HEK293 (cell line): ENCODE results near the gene ZNF804A.

Experiments
- ELK4 ChIP-seq: IDR thresholded peaks from 2 replicates; pipeline ENCODE4 v1.6.1; 2011; ENCODE audit warnings: mild to moderate bottlenecking, low read depth, low read length, borderline replicate concordance
- MYNN ChIP-seq: fragments of 450-650 bp; formaldehyde crosslinking; IDR thresholded peaks from 2 replicates; pipeline ENCODE4 v1.5.1; 2016; ENCODE audit warnings: missing biosample characterization, missing genetic modification characterization, borderline replicate concordance
- PRDM10 ChIP-seq: fragments of 450-650 bp; formaldehyde crosslinking; IDR thresholded peaks from 2 replicates; pipeline ENCODE4 v1.5.1; 2016; ENCODE audit warnings: missing biosample characterization, missing genetic modification characterization
- RBAK ChIP-seq: fragments of 450-650 bp; formaldehyde crosslinking; IDR thresholded peaks from 2 replicates; pipeline ENCODE4 v1.5.1; 2016; ENCODE audit warnings: missing biosample characterization, missing genetic modification characterization
- YY1 ChIP-seq: fragments of 450-650 bp; formaldehyde crosslinking; IDR thresholded peaks from 2 replicates; pipeline ENCODE4 v1.5.1; 2018; ENCODE audit warnings: missing biosample characterization, missing genetic modification characterization
- ZNF121 ChIP-seq: fragments of 450-650 bp; formaldehyde crosslinking; IDR thresholded peaks from 2 replicates; pipeline ENCODE4 v1.5.1; 2016; ENCODE audit warnings: missing biosample characterization, missing genetic modification characterization
- ZNF274 ChIP-seq, 2 experiments: fragments of 200-500 bp in 1 of 2; fragments of 450-650 bp in 1 of 2; sonication (Bioruptor generic) in 1 of 2; formaldehyde crosslinking in 1 of 2; IDR thresholded peaks; 2 replicates each; pipeline versions ENCODE4 v1.5.1 to v1.6.1; 2014 to 2016; ENCODE audit warnings: borderline replicate concordance in 1 of 2, inconsistent platforms in 1 of 2, low read length in 1 of 2, missing biosample characterization in 1 of 2, missing genetic modification characterization in 1 of 2
- ZNF37A ChIP-seq: fragments of 450-650 bp; IDR thresholded peaks from 2 replicates; pipeline ENCODE4 v1.5.1; 2018; ENCODE audit warnings: missing biosample characterization, missing genetic modification characterization
- ZNF785 ChIP-seq: fragments of 450-650 bp; formaldehyde crosslinking; IDR thresholded peaks from 2 replicates; pipeline ENCODE4 v1.5.1; 2016; ENCODE audit warnings: missing biosample characterization, missing genetic modification characterization
- TF ChIP-seq, protein P1 (sequence below): fragments of 450-650 bp; formaldehyde crosslinking; IDR thresholded peaks from 2 replicates; pipeline ENCODE4 v1.5.1; 2016; ENCODE audit warnings: missing biosample characterization, missing genetic modification characterization
- TF ChIP-seq, protein P2 (sequence below): fragments of 450-650 bp; formaldehyde crosslinking; IDR thresholded peaks from 2 replicates; pipeline ENCODE4 v1.5.1; 2017; ENCODE audit warnings: missing biosample characterization, missing genetic modification characterization
- TF ChIP-seq, protein P3 (sequence below): fragments of 450-650 bp; formaldehyde crosslinking; IDR thresholded peaks from 2 replicates; pipeline ENCODE4 v1.5.1; 2017; ENCODE audit warnings: missing biosample characterization, missing genetic modification characterization

- TF ChIP-seq ZNF121 (tag by site-specific recombination), result no peak
- TF ChIP-seq, protein P1, sequence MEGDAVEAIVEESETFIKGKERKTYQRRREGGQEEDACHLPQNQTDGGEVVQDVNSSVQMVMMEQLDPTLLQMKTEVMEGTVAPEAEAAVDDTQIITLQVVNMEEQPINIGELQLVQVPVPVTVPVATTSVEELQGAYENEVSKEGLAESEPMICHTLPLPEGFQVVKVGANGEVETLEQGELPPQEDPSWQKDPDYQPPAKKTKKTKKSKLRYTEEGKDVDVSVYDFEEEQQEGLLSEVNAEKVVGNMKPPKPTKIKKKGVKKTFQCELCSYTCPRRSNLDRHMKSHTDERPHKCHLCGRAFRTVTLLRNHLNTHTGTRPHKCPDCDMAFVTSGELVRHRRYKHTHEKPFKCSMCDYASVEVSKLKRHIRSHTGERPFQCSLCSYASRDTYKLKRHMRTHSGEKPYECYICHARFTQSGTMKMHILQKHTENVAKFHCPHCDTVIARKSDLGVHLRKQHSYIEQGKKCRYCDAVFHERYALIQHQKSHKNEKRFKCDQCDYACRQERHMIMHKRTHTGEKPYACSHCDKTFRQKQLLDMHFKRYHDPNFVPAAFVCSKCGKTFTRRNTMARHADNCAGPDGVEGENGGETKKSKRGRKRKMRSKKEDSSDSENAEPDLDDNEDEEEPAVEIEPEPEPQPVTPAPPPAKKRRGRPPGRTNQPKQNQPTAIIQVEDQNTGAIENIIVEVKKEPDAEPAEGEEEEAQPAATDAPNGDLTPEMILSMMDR, result no peak
- no peak for TF ChIP-seq RBAK (tag by site-specific recombination)
- TF ChIP-seq, protein P2, sequence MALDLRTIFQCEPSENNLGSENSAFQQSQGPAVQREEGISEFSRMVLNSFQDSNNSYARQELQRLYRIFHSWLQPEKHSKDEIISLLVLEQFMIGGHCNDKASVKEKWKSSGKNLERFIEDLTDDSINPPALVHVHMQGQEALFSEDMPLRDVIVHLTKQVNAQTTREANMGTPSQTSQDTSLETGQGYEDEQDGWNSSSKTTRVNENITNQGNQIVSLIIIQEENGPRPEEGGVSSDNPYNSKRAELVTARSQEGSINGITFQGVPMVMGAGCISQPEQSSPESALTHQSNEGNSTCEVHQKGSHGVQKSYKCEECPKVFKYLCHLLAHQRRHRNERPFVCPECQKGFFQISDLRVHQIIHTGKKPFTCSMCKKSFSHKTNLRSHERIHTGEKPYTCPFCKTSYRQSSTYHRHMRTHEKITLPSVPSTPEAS (tag by site-specific recombination), result no peak
- no peak for TF ChIP-seq MYNN (tag by site-specific recombination)
- TF ChIP-seq ELK4, result no peak
- TF ChIP-seq YY1 (tag by site-specific recombination), result no peak
- no peak for TF ChIP-seq PRDM10 (tag by site-specific recombination)
- TF ChIP-seq ZNF785 (tag by site-specific recombination), result no peak
- TF ChIP-seq, protein P3, sequence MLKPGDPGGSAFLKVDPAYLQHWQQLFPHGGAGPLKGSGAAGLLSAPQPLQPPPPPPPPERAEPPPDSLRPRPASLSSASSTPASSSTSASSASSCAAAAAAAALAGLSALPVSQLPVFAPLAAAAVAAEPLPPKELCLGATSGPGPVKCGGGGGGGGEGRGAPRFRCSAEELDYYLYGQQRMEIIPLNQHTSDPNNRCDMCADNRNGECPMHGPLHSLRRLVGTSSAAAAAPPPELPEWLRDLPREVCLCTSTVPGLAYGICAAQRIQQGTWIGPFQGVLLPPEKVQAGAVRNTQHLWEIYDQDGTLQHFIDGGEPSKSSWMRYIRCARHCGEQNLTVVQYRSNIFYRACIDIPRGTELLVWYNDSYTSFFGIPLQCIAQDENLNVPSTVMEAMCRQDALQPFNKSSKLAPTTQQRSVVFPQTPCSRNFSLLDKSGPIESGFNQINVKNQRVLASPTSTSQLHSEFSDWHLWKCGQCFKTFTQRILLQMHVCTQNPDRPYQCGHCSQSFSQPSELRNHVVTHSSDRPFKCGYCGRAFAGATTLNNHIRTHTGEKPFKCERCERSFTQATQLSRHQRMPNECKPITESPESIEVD (tag by site-specific recombination), result no peak
- no peak for TF ChIP-seq ZNF274 (IDR thresholded peaks at IDR 0.05; ENCODE audit: low read length)
- TF ChIP-seq ZNF274 (tag by site-specific recombination; IDR thresholded peaks at IDR 0.05; ENCODE audit: borderline replicate concordance), result no peak
- no peak for TF ChIP-seq ZNF37A (tag by site-specific recombination)
Measured at GRCh38 chr2:184877909-184878308, 279.6 kb downstream of the ZNF804A start.
